Measurements from ENCODE around the gene YPEL2.
"Not testable (repeated sequence)": the region's sequence is repeated elsewhere in the genome, so short reads cannot be mapped to it uniquely, and the experiment has no call there.

YPEL2 gene

GRCh38 chr17:59377410-59377809 lies 46.0 kb downstream of the YPEL2 start:
- no peak for DNase-seq (ENCODE audit: low read depth)

- DNase-seq (ENCODE audit: low read depth): no peak
These were observed 47.2 kb downstream of the YPEL2 start for GRCh38 chr17:59378675-59379074.

GRCh38 chr17:59380474-59380873 lies 49.0 kb downstream of the YPEL2 start:
- DNase-seq (ENCODE audit: low read depth): no peak

- DNase-seq (ENCODE audit: low read depth): no peak
These were observed 50.5 kb downstream of the YPEL2 start for GRCh38 chr17:59381716-59382570.

- DNase-seq (ENCODE audit: low read depth): no peak
These were observed 52.4 kb downstream of the YPEL2 start for GRCh38 chr17:59383893-59384292.

- no peak for DNase-seq (ENCODE audit: low read depth)
These were observed 56.1 kb downstream of the YPEL2 start for GRCh38 chr17:59387351-59388068.

- DNase-seq (ENCODE audit: low read depth): no peak
These were observed 56.7 kb downstream of the YPEL2 start for GRCh38 chr17:59388069-59388556.

GRCh38 chr17:59389066-59389465 lies 57.6 kb downstream of the YPEL2 start:
- no peak for DNase-seq (ENCODE audit: low read depth)

- DNase-seq (ENCODE audit: low read depth): no peak
These were observed 59.6 kb downstream of the YPEL2 start for GRCh38 chr17:59391021-59391420.

GRCh38 chr17:59392973-59393679 lies 61.7 kb downstream of the YPEL2 start:
- no peak for DNase-seq (ENCODE audit: low read depth)

GRCh38 chr17:59393742-59394410 lies 62.4 kb downstream of the YPEL2 start:
- DNase-seq (ENCODE audit: low read depth): not testable (repeated sequence)

- no peak for DNase-seq (ENCODE audit: low read depth)
These were observed 64.8 kb downstream of the YPEL2 start for GRCh38 chr17:59396134-59396826.

- no peak for DNase-seq (ENCODE audit: low read depth)
These were observed 66.0 kb downstream of the YPEL2 start for GRCh38 chr17:59397316-59398073.

- DNase-seq (ENCODE audit: low read depth): no peak
These were observed 68.5 kb downstream of the YPEL2 start for GRCh38 chr17:59399914-59400313.

- DNase-seq (ENCODE audit: low read depth): no peak
These were observed 69.4 kb downstream of the YPEL2 start for GRCh38 chr17:59400858-59401257.

- no peak for DNase-seq (ENCODE audit: low read depth)
These were observed 69.8 kb downstream of the YPEL2 start for GRCh38 chr17:59401274-59401673.

GRCh38 chr17:59401725-59402124 lies 70.3 kb downstream of the YPEL2 start:
- DNase-seq (ENCODE audit: low read depth): no peak

GRCh38 chr17:59402760-59403159 lies 71.3 kb downstream of the YPEL2 start:
- no peak for DNase-seq (ENCODE audit: low read depth)

- no peak for DNase-seq (ENCODE audit: low read depth)
These were observed 73.0 kb downstream of the YPEL2 start for GRCh38 chr17:59404471-59404870.

- no peak for DNase-seq (ENCODE audit: low read depth)
These were observed 74.7 kb downstream of the YPEL2 start for GRCh38 chr17:59405944-59406705.
